Ovary (tissue), 3 donors: ENCODE measurements around the gene BANK1.

Experiments used
- CTCF ChIP-seq, 3 donors: fragments of 450-650 bp in 2 of 3; fragments of 200-600 bp in 1 of 3; IDR thresholded peaks; one replicate each; pipeline versions ENCODE4 v1.5.1 to v1.8.0; 2016 to 2022; ENCODE audit warnings: antibody characterized with exemption in 3 of 3, mild to moderate bottlenecking in 1 of 3
- POLR2A ChIP-seq: fragments of 450-650 bp; IDR thresholded peaks from one replicate; pipeline ENCODE4 v1.6.1; 2017; ENCODE audit warnings: antibody characterized with exemption, mild to moderate bottlenecking, moderate library complexity
- donor health status: DM: no; HTN: no; CAD: no.

- TF ChIP-seq CTCF (IDR thresholded peaks at IDR 0.05) (no peak), POLR2A (no peak)
Measured at GRCh38 chr4:101954351-101954750, 163.8 kb downstream of the BANK1 start.
